Measurements from ENCODE around the gene KAZN. TPM values are rescaled to one million over a fixed set of nuclear protein-coding genes. Genes with fewer than 3 reads are reported as not detected.

Gene KAZN
- total and polyA plus RNA-seq, 2 experiments from 2014 or later: 7.9 to 15.6 TPM

DNA sequence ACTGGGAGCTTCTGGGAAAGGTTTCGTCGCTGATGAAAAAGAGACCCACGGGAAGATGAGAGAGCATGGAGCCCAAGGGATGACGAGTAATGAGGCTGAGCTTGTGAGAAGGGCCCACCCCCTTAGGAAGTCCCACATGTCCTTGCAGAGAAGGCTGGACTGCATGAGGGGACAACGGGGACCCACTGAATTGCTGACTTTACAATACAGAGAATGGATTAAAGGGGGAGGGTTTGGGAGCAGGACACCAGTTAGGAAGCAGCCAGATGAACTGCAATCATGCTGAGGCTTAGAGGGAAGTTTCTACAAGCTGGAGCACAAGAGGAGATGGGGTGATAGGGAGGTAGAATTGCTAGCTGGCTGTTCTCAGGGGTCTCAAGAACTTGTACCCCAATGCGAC is 549.5 kb downstream of the KAZN start:
- Histone ChIP-seq H3K27me3 (no peaks in the 10 kb centered on the region), H3K4me3 (no peak overlapping the region), H3K4me2 (no peak overlapping the region), H3K36me3 (replicated peaks; ENCODE audit: insufficient read depth, low read depth) (no peaks in the 10 kb centered on the region), H3K27ac (no peak overlapping the region), H3K79me2 (peaks cover 12% of the 10 kb centered on the region), H2AFZ (no peak overlapping the region), H4K20me1 (ENCODE audit: insufficient read depth, poor library complexity, severe bottlenecking) (no peaks in the 10 kb centered on the region), H3K9me2 (replicated peaks; ENCODE audit: insufficient read depth) (no peaks in the 10 kb centered on the region), H3K4me1 (ENCODE audit: insufficient read depth) (peaks cover 16% of the 10 kb centered on the region), H3K9me3 (ENCODE audit: low read depth) (no peaks in the 10 kb centered on the region)
- no peak for DNase-seq (ENCODE audit: low spot score)
- TF ChIP-seq, protein P1, sequence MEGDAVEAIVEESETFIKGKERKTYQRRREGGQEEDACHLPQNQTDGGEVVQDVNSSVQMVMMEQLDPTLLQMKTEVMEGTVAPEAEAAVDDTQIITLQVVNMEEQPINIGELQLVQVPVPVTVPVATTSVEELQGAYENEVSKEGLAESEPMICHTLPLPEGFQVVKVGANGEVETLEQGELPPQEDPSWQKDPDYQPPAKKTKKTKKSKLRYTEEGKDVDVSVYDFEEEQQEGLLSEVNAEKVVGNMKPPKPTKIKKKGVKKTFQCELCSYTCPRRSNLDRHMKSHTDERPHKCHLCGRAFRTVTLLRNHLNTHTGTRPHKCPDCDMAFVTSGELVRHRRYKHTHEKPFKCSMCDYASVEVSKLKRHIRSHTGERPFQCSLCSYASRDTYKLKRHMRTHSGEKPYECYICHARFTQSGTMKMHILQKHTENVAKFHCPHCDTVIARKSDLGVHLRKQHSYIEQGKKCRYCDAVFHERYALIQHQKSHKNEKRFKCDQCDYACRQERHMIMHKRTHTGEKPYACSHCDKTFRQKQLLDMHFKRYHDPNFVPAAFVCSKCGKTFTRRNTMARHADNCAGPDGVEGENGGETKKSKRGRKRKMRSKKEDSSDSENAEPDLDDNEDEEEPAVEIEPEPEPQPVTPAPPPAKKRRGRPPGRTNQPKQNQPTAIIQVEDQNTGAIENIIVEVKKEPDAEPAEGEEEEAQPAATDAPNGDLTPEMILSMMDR (IDR thresholded peaks at IDR 0.05; ENCODE audit: poor library complexity): no peak
- no peak for TF ChIP-seq EZH2 (IDR thresholded peaks at IDR 0.05; ENCODE audit: borderline replicate concordance)
- no peak for TF ChIP-seq EZH2phosphoT487 (IDR thresholded peaks at IDR 0.05; ENCODE audit: low read depth, severe bottlenecking, unreplicated experiment)
- 91% methylated on average over 6 of the region's 6 CpGs for WGBS (ENCODE audit: low lambda C conversion rate, missing lambda C conversion rate)

DNA sequence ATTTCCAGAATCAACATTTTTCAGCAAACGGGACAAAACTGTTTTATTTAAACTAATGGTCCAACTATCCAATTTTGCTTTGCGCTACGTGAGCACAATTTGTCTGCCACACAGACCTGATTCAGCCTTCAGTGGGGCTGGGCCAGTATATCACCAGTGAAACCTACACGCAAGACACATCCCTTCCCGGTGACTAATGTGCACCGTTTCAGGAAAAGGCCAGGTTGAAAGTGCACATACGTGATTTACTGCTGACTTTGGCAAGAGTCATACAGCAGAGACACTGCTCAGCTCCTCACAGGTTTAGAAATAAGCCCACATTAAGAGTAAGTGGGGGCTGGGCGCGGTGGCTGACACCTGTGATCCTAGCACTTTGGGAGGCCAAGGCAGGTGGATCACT is 550.0 kb downstream of the KAZN start:
- H3K4me1 ChIP-seq (ENCODE audit: insufficient read depth): peaks cover 16% of the 10 kb centered on the region
- H3K9me2 ChIP-seq (replicated peaks; ENCODE audit: insufficient read depth): no peaks in the 10 kb centered on the region
- H3K27me3 ChIP-seq: no peaks in the 10 kb centered on the region
- no peak overlapping the region for H2AFZ ChIP-seq
- TF ChIP-seq EZH2phosphoT487 (IDR thresholded peaks at IDR 0.05; ENCODE audit: low read depth, severe bottlenecking, unreplicated experiment) (no peak), EZH2 (IDR thresholded peaks at IDR 0.05; ENCODE audit: borderline replicate concordance) (no peak)
- TF ChIP-seq, protein P1 (IDR thresholded peaks at IDR 0.05; ENCODE audit: poor library complexity): no peak
- H4K20me1 ChIP-seq (ENCODE audit: insufficient read depth, poor library complexity, severe bottlenecking): no peaks in the 10 kb centered on the region
- no peaks in the 10 kb centered on the region for H3K9me3 ChIP-seq (ENCODE audit: low read depth)
- WGBS (ENCODE audit: low lambda C conversion rate, missing lambda C conversion rate): 94% methylated on average over 9 of the region's 9 CpGs
- DNase-seq (ENCODE audit: low spot score): no peak
- H3K4me2 ChIP-seq: no peak overlapping the region
- H3K27ac ChIP-seq: no peak overlapping the region
- H3K36me3 ChIP-seq (replicated peaks; ENCODE audit: insufficient read depth, low read depth): no peaks in the 10 kb centered on the region
- H3K4me3 ChIP-seq: no peak overlapping the region
- H3K79me2 ChIP-seq: peaks cover 12% of the 10 kb centered on the region

DNA sequence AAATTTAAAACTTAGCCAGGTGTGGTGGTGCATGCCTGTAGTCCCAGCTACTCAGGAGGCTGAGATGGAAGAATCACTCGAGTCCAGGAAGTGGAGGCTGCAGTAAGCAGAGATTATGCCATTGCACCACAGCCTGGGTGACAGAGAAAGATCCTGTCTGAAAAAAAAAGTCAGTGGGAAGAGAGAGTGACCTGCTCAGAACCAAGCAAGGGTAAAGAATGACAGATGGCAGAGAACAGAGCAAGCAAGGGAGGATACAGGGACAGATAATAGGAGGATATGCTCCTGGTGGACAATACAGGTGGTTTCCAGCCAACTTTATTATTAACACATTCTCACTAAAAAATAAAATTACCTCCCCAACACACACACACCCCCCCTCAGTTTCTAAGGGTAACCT is 550.5 kb downstream of the KAZN start:
- Histone ChIP-seq H3K4me1 (ENCODE audit: insufficient read depth) (peaks cover 16% of the 10 kb centered on the region), H3K27ac (no peak overlapping the region), H3K9me3 (ENCODE audit: low read depth) (no peaks in the 10 kb centered on the region), H3K4me2 (no peak overlapping the region), H3K79me2 (peaks cover 14% of the 10 kb centered on the region), H3K27me3 (no peaks in the 10 kb centered on the region), H3K9me2 (replicated peaks; ENCODE audit: insufficient read depth) (no peaks in the 10 kb centered on the region), H3K36me3 (replicated peaks; ENCODE audit: insufficient read depth, low read depth) (no peaks in the 10 kb centered on the region), H2AFZ (no peak overlapping the region), H3K4me3 (no peak overlapping the region), H4K20me1 (ENCODE audit: insufficient read depth, poor library complexity, severe bottlenecking) (no peaks in the 10 kb centered on the region)
- 0% methylated on average over 1 of the region's 1 CpG for WGBS (ENCODE audit: low lambda C conversion rate, missing lambda C conversion rate)
- TF ChIP-seq EZH2 (IDR thresholded peaks at IDR 0.05; ENCODE audit: borderline replicate concordance) (no peak), EZH2phosphoT487 (IDR thresholded peaks at IDR 0.05; ENCODE audit: low read depth, severe bottlenecking, unreplicated experiment) (no peak)
- TF ChIP-seq, protein P1 (IDR thresholded peaks at IDR 0.05; ENCODE audit: poor library complexity): no peak
- no peak for DNase-seq (ENCODE audit: low spot score)

DNA sequence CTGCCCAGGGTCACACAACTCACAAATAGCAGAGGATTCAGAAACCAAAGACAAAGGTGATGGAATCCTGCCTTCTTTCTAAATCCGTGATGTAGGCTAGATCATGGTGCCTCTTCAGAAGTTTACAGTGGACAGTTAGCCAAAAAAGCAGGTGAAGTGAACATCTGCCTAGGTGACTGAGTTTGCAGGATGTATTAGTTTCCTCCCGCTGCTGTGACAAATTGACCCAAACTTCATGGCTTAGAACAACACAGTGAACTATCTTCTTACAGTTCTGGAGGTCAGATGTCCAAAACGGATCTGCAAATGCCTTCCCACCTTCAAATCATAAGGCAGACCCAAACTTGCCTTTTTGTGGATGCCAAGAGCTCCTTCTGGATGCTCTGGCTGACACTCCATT is 551.9 kb downstream of the KAZN start:
- 92% methylated on average over 3 of the region's 3 CpGs for WGBS (ENCODE audit: low lambda C conversion rate, missing lambda C conversion rate)
- H4K20me1 ChIP-seq (ENCODE audit: insufficient read depth, poor library complexity, severe bottlenecking): peaks cover 5% of the 10 kb centered on the region
- no peaks in the 10 kb centered on the region for H3K27me3 ChIP-seq
- H3K4me2 ChIP-seq: no peak overlapping the region
- no peaks in the 10 kb centered on the region for H3K9me2 ChIP-seq (replicated peaks; ENCODE audit: insufficient read depth)
- peak overlapping the region; percentile 96 for H3K27ac ChIP-seq
- H3K36me3 ChIP-seq (replicated peaks; ENCODE audit: insufficient read depth, low read depth): no peaks in the 10 kb centered on the region
- peaks cover 28% of the 10 kb centered on the region for H3K79me2 ChIP-seq
- no peak overlapping the region for H3K4me3 ChIP-seq
- H3K9me3 ChIP-seq (ENCODE audit: low read depth): no peaks in the 10 kb centered on the region
- no peak for TF ChIP-seq EZH2 (IDR thresholded peaks at IDR 0.05; ENCODE audit: borderline replicate concordance)
- no peak for TF ChIP-seq EZH2phosphoT487 (IDR thresholded peaks at IDR 0.05; ENCODE audit: low read depth, severe bottlenecking, unreplicated experiment)
- TF ChIP-seq, protein P1 (IDR thresholded peaks at IDR 0.05; ENCODE audit: poor library complexity): no peak
- DNase-seq (ENCODE audit: low spot score): no peak
- H2AFZ ChIP-seq: no peak overlapping the region
- peaks cover 29% of the 10 kb centered on the region for H3K4me1 ChIP-seq (ENCODE audit: insufficient read depth)
